ENCODE results near the gene RBBP8NL.
A peak's percentile ranks its signal among the peaks of the same experiment; 100 is the strongest.

The RBBP8NL gene

DNA sequence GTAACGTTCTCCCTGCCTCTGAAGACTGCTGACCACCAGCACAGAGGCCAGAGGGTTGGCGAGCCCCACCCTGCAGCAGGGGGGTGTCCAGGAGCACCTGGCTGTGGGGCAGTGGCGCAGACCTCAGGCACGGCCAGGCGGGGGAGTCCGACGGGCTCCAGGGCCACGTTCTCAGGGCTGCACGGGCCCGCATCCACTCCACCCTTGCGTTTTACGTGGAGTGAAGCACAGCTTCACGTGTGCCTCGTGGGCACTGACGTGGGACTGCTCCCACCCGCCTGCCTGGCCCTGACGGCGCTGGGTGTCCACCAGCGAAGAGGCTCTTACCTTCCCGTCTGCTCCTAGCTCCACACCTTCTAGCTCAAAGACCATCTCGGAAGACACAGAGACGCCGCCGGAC lies 33.5 kb downstream of the RBBP8NL start:
- DNase-seq (ENCODE audit: low read depth in 4 of 4, low spot score in 1 of 4), result no peak

- DNase-seq (ENCODE audit: low read depth in 4 of 4, low spot score in 1 of 4), result no peak
Observed at GRCh38 chr20:62393335-62393665, 34.0 kb downstream of the RBBP8NL start.

DNA sequence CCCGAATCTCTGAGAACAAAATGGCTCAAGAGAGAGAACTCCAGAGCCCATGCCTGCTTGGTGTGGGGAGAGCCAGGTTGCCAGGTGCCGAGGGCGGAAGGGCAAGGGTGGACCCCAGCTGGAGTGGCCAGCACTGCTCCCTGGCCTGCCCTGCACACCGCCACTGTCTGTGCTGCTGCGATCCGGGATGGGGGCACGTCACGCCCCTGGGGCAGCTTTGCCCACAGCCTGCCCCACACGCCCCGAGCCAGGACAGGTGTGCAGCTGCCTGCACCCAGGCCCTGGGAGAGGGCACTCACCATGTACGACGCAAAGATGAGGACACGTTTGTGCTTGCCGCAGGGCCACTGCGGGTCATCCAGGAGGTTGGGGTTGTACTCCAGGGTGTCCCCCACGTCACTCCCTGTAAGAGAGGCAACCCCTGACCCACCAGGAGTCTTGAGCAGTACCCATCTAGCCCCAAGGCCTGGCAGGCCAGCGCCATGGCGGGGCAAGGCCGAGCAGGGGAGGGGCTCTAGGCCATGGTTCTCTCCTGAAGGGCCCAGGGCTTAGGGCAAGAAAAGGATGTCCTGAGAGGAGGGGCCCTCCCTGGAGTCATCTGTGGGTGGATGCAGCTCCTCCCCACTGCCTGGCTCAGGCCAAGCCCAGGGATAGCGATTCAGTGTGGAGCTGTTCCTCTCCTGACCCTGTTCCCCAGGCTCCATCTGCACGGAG lies 34.6 kb downstream of the RBBP8NL start:
- no peak for DNase-seq (ENCODE audit: low read depth in 4 of 4, low spot score in 1 of 4)

DNA sequence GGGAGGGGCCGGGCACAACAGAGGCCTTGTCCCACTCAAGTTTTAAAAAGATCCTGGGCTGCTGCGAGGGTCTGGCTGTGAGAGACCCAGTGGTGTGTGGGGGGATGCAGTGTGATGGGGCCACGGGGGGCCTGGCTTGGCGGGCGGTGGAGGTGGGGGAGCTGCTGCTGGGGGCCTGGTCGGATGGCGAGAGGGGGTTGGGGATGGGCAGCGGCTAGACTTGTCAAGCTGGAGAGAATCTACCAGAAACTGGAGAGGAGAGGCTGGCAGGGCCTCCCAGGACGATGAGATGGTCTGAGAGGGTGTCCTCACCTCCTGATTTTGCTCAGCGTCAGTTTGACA lies 35.3 kb downstream of the RBBP8NL start:
- DNase-seq (ENCODE audit: low read depth in 4 of 4, low spot score in 1 of 4), result no peak

GRCh38 chr20:62391165-62392076 lies 35.9 kb downstream of the RBBP8NL start:
- DNase-seq (ENCODE audit: low read depth in 4 of 4, low spot score in 1 of 4), result no peak

- DNase-seq (ENCODE audit: low read depth in 4 of 4, low spot score in 1 of 4), result no peak
Observed at GRCh38 chr20:62390317-62391164, 36.8 kb downstream of the RBBP8NL start.

DNA sequence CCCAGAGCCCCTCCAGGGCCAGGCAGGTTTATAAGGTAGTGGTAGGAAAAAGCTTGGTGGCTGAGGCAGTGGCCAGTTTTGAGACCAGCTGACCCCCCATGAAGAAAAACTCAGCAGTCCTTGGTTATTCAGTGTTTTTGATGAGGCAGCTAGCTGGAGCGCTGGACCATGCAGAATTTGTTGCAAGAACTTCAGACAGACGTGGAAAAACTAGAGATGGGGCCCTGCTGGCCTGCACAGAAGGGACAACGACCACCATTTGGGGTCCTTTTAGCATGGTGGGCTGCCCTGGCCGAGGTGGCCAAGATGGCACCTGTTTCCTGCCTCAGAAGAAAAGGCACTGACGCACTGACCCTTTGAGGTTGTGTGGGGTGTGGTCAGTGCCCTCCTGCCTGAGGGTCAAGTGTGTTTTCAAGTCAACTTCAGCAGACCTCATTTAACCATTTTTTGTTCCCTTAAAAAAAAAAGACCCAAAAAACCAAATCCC lies 37.7 kb downstream of the RBBP8NL start:
- no peak for DNase-seq (ENCODE audit: low read depth in 4 of 4, low spot score in 1 of 4)

- no peak for DNase-seq (ENCODE audit: low read depth in 4 of 4, low spot score in 1 of 4)
Observed at GRCh38 chr20:62388839-62389600, 38.3 kb downstream of the RBBP8NL start.

- DNase-seq (ENCODE audit: low read depth in 4 of 4, low spot score in 1 of 4), result no peak
Observed at GRCh38 chr20:62387933-62388635, 39.3 kb downstream of the RBBP8NL start.

DNA sequence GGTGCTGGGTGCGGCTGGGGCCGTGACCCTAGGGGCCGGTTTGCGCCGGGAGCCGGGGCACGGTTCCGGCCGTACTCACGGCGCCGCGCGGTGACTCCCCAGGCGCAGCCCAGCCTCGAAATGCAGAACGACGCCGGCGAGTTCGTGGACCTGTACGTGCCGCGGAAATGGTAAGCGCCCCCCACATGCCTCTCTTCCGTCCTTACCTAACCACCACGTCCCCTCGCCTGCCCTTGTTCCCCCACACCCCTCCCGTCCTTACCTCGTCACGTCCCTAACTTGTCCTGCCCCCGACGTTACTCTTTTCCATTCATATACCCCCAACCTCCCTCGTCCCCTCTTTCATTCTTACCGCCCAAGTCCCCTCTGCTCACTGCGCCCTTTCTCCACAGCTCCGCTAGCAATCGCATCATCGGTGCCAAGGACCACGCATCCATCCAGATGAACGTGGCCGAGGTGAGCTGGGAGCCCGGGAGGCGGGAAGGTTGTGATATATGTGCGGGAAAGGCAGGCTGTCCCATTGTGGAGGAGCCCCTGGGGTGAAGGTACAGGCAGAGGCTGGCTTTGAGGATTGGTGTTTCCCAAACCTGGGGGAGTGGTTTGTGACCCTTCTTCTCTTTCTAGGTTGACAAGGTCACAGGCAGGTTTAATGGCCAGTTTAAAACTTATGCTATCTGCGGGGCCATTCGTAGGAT lies 40.0 kb downstream of the RBBP8NL start:
- no peak for DNase-seq (ENCODE audit: low read depth in 4 of 4, low spot score in 1 of 4)

GRCh38 chr20:62386383-62387218 lies 40.7 kb downstream of the RBBP8NL start, which contains the start of gene RPS21:
TSS of gene RPS21 (plus strand) at chr20:62387103. CDS start at chr20:62387339, 236 bp downstream.
- peak; percentile 85 to 88 (median 86) for DNase-seq (ENCODE audit: low read depth in 4 of 4, low spot score in 1 of 4)

DNA sequence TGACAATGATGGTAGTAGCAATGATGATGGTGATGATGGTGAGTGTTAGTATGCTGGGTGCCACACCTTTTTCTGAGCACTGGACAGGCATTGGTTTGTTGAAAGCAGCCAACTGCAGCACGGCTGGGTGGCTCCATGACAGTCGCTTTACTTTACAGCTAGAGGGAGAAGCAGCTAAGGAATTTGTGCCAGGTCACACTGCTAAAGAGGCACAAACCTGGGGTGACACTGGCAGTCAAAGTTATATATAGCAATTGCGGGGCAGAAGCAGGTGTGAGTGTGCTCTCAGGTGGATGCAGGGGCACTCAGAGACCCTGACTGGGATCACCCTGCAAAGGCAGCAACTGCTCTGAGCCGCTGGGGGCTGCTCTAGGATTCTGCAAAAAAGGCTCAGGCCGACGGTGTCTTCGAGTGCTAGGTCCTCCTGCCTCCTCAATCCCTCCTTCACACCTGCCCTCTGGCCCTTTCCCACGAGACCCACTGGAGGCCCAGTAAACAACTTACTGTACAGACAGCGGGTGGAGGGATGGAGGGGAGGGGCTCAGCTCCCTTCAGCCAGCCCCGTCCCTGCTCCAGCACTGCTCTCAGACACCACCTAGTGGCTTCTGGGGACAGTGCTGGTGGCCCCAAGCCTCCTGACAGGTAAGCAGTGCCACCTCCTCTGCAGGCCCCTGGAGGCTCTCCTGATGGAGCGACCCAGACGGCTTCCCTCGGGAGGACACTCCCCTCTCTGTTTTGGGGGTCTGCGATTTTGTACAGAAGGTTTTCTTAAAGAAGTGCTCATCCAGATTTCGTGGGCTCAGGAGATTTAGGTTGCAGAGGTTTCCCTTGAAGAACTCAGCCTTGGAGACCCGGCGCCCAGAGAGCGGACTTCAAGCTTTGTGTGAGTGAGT lies 44.8 kb downstream of the RBBP8NL start:
- peak; percentile 43 to 72 (median 54) for DNase-seq (ENCODE audit: low read depth in 4 of 4, low spot score in 1 of 4)

DNA sequence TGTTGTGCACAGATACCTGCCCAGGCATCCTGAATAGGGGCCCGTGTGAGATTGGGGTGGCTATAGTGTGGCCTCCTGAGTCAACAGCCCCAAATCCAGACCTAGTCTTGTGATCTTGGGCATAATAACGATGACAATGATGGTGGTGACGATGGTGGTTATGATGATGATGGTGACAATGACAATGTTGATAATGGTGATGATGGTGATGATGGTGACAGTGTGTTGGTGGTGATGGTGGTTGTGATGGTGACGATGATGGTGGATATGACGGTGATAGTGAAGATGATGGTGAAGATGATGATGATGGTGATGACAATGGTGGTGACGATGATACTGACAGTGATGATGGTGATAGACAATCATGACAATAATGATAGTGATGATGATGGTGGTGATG lies 45.5 kb downstream of the RBBP8NL start:
- no peak for DNase-seq (ENCODE audit: low read depth in 4 of 4, low spot score in 1 of 4)

GRCh38 chr20:62381202-62381797 lies 46.0 kb downstream of the RBBP8NL start:
- DNase-seq (ENCODE audit: low read depth in 4 of 4, low spot score in 1 of 4), result no peak

- no peak for DNase-seq (ENCODE audit: low read depth in 4 of 4, low spot score in 1 of 4)
Observed at GRCh38 chr20:62378215-62378614, 49.1 kb downstream of the RBBP8NL start.

DNA sequence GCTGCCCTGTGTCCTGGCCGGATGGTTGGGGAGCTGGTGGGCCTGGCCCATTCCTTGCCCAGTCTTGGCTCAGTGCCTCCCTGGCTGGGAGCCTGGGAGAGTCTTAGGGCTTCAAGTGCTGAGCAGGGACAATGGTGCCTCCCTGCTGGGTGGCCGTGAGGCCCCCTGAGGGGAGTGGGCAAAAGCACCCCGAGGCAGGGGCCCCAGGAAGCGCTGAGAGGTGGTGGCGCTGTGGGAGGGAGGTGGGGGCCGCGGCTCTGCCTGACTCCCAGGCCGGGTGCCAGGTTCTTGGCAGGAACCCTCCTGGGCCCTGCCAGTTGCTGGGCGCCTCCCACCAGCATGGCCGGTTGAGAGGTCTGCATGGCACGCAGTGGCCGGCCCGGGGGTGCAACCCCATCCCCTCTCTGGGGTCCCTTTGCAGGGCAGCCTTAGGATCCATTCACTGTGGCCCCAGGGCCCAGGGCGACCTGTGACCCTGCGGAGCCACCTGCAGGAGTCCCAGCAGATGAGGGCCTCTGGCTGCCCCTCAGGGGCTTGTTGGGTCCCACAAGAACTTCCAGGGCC lies 49.6 kb downstream of the RBBP8NL start:
- no peak for DNase-seq (ENCODE audit: low read depth in 4 of 4, low spot score in 1 of 4)

DNA sequence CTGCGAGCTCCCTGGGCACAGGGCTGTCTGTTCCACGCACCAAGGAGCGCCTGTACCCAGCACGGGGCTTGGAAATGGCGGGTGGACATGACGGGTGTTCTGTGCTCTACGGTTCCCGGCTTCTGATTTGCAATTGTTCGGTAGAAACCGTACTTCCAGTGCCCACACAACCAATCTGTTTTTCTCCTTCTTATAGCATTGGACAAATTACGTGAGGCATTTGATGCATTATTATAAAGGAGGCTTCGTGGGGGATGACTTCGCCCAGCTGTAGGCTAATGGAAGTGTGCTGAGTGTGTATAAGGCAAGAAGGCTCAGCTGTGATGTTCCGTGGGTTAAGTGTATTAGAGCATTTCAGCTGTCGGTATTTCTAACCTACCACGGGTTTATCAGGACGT lies 50.3 kb downstream of the RBBP8NL start:
- DNase-seq (ENCODE audit: low read depth in 4 of 4, low spot score in 1 of 4), result no peak
